Measurements from ENCODE around the gene CAPS.

CAPS gene

GRCh38 chr19:5953680-5954213, 39.7 kb downstream of the CAPS start:
- DNase-seq (ENCODE audit: low read depth) = no peak
- TF ChIP-seq MAX (IDR thresholded peaks at IDR 0.05; ENCODE audit: low read depth, low read length) (no peak), POLR2A (IDR thresholded peaks at IDR 0.05; ENCODE audit: extremely low read depth, insufficient read length) (no peak), MYC (IDR thresholded peaks at IDR 0.05; ENCODE audit: low read depth, low read length) (no peak), CTCF (IDR thresholded peaks at IDR 0.05; ENCODE audit: low read depth, low read length) (no peak)
- H3K4me3 ChIP-seq (ENCODE audit: low read depth, low read length) = no peak overlapping the region

- DNase-seq (ENCODE audit: low read depth) = no peak
- H3K4me3 ChIP-seq (ENCODE audit: low read depth, low read length) = no peak overlapping the region
- TF ChIP-seq MYC (IDR thresholded peaks at IDR 0.05; ENCODE audit: low read depth, low read length) = no peak
- no peak for TF ChIP-seq MAX (IDR thresholded peaks at IDR 0.05; ENCODE audit: low read depth, low read length)
- TF ChIP-seq POLR2A (IDR thresholded peaks at IDR 0.05; ENCODE audit: extremely low read depth, insufficient read length) = no peak
- no peak for TF ChIP-seq CTCF (IDR thresholded peaks at IDR 0.05; ENCODE audit: low read depth, low read length)
Observed at GRCh38 chr19:5954293-5954692, 40.2 kb downstream of the CAPS start.

- no peak overlapping the region for H3K4me3 ChIP-seq (ENCODE audit: low read depth, low read length)
- DNase-seq (ENCODE audit: low read depth) = no peak
- no peak for TF ChIP-seq POLR2A (IDR thresholded peaks at IDR 0.05; ENCODE audit: extremely low read depth, insufficient read length)
- no peak for TF ChIP-seq MAX (IDR thresholded peaks at IDR 0.05; ENCODE audit: low read depth, low read length)
- no peak for TF ChIP-seq MYC (IDR thresholded peaks at IDR 0.05; ENCODE audit: low read depth, low read length)
- no peak for TF ChIP-seq CTCF (IDR thresholded peaks at IDR 0.05; ENCODE audit: low read depth, low read length)
Observed at GRCh38 chr19:5955636-5955935, 41.5 kb downstream of the CAPS start.

GRCh38 chr19:5956323-5956722, 42.3 kb downstream of the CAPS start:
- H3K4me3 ChIP-seq (ENCODE audit: low read depth, low read length) = no peak overlapping the region
- DNase-seq (ENCODE audit: low read depth) = no peak
- TF ChIP-seq POLR2A (IDR thresholded peaks at IDR 0.05; ENCODE audit: extremely low read depth, insufficient read length) (no peak), MAX (IDR thresholded peaks at IDR 0.05; ENCODE audit: low read depth, low read length) (no peak), CTCF (IDR thresholded peaks at IDR 0.05; ENCODE audit: low read depth, low read length) (no peak), MYC (IDR thresholded peaks at IDR 0.05; ENCODE audit: low read depth, low read length) (no peak)

GRCh38 chr19:5956728-5957127, 42.7 kb downstream of the CAPS start:
- TF ChIP-seq MYC (IDR thresholded peaks at IDR 0.05; ENCODE audit: low read depth, low read length) = no peak
- TF ChIP-seq CTCF (IDR thresholded peaks at IDR 0.05; ENCODE audit: low read depth, low read length) = no peak
- no peak for TF ChIP-seq MAX (IDR thresholded peaks at IDR 0.05; ENCODE audit: low read depth, low read length)
- no peak for TF ChIP-seq POLR2A (IDR thresholded peaks at IDR 0.05; ENCODE audit: extremely low read depth, insufficient read length)
- H3K4me3 ChIP-seq (ENCODE audit: low read depth, low read length) = no peak overlapping the region
- DNase-seq (ENCODE audit: low read depth) = no peak

GRCh38 chr19:5957170-5957569, 43.1 kb downstream of the CAPS start:
- no peak overlapping the region for H3K4me3 ChIP-seq (ENCODE audit: low read depth, low read length)
- DNase-seq (ENCODE audit: low read depth) = no peak
- TF ChIP-seq POLR2A (IDR thresholded peaks at IDR 0.05; ENCODE audit: extremely low read depth, insufficient read length) (no peak), MAX (IDR thresholded peaks at IDR 0.05; ENCODE audit: low read depth, low read length) (no peak), CTCF (IDR thresholded peaks at IDR 0.05; ENCODE audit: low read depth, low read length) (no peak), MYC (IDR thresholded peaks at IDR 0.05; ENCODE audit: low read depth, low read length) (no peak)
